Measurements from ENCODE around the gene SLC50A1. TPM values are rescaled to one million over a fixed set of nuclear protein-coding genes. Genes with fewer than 3 reads are reported as not detected.

SLC50A1 gene
- total and polyA plus RNA-seq, 9 of the 15 experiments (the other 6 are each of a cell fraction or from before 2014, with no cell fraction given), result 46.5 to 132 (median 91.9) TPM

DNA sequence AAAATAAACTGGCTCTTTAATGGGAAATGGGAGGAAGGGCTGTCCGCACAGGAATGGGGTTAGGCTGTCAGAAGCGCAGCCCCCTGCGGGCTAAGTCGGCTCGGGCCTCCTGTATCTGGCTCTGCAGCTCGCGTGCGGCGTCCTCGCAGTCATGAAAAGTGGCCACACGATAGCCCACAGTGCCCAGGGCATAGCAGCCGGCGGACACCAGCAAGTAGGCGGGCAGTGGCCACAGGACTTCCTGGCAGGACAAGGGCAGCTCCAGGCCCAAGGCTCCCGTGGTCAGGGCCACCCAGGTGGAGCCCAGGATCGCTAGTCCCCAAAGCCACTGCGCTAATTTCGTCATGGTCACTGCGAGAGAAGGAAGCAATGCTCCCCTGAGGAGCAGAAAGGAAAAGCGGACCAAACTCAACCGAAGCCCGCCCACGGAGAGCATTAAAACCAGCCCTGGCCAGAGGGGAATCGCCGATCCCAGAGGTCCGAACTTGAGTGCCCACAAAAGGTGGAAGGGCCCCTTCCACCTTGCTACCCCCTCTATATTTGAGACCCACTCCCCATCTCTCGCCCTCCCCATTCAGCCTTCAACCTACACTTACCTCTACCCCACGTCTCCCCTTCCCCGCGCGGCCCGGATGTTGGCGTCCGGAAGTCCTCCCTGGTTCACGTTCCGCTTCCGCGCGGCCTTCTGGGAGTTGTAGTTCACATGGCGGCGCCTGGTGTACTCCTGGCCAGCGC is 4.4 kb downstream of the SLC50A1 start, which contains the start of gene DPM3 (continued):
- TF ChIP-seq PCBP2 (IDR thresholded peaks at IDR 0.05; ENCODE audit: low read depth, low read length, poor library complexity, severe bottlenecking) (no peak), ELF2 (CRISPR knock-in tag; IDR thresholded peaks at IDR 0.05) (no peak; the same call in 1 of the 2 replicates), MIER1 (IDR thresholded peaks at IDR 0.05; ENCODE audit: low read depth) (no peak), CEBPB (tag; IDR thresholded peaks at IDR 0.05) (no peak), GATAD2A (IDR thresholded peaks at IDR 0.05) (no peak), ZNF232 (CRISPR knock-in tag; IDR thresholded peaks at IDR 0.05) (no peak), MBD2 (IDR thresholded peaks at IDR 0.05; ENCODE audit: borderline replicate concordance, low read depth) (peak; percentile 84), TEAD4 (IDR thresholded peaks at IDR 0.05; ENCODE audit: low read length) (no peak), TEAD4 (CRISPR knock-in tag; IDR thresholded peaks at IDR 0.05; ENCODE audit: borderline replicate concordance) (peak; percentile 28; the same call in 1 of the 2 replicates), FUS (optimal IDR thresholded peaks at IDR 0.05; ENCODE audit: low read depth, low read length) (no peak)
- TF ChIP-seq, protein P1, sequence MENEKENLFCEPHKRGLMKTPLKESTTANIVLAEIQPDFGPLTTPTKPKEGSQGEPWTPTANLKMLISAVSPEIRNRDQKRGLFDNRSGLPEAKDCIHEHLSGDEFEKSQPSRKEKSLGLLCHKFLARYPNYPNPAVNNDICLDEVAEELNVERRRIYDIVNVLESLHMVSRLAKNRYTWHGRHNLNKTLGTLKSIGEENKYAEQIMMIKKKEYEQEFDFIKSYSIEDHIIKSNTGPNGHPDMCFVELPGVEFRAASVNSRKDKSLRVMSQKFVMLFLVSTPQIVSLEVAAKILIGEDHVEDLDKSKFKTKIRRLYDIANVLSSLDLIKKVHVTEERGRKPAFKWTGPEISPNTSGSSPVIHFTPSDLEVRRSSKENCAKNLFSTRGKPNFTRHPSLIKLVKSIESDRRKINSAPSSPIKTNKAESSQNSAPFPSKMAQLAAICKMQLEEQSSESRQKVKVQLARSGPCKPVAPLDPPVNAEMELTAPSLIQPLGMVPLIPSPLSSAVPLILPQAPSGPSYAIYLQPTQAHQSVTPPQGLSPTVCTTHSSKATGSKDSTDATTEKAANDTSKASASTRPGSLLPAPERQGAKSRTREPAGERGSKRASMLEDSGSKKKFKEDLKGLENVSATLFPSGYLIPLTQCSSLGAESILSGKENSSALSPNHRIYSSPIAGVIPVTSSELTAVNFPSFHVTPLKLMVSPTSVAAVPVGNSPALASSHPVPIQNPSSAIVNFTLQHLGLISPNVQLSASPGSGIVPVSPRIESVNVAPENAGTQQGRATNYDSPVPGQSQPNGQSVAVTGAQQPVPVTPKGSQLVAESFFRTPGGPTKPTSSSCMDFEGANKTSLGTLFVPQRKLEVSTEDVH (IDR thresholded peaks at IDR 0.05; ENCODE audit: low read depth, partially characterized antibody), result peak; percentile 91
- TF ChIP-seq, protein P2, sequence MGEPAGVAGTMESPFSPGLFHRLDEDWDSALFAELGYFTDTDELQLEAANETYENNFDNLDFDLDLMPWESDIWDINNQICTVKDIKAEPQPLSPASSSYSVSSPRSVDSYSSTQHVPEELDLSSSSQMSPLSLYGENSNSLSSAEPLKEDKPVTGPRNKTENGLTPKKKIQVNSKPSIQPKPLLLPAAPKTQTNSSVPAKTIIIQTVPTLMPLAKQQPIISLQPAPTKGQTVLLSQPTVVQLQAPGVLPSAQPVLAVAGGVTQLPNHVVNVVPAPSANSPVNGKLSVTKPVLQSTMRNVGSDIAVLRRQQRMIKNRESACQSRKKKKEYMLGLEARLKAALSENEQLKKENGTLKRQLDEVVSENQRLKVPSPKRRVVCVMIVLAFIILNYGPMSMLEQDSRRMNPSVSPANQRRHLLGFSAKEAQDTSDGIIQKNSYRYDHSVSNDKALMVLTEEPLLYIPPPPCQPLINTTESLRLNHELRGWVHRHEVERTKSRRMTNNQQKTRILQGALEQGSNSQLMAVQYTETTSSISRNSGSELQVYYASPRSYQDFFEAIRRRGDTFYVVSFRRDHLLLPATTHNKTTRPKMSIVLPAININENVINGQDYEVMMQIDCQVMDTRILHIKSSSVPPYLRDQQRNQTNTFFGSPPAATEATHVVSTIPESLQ (CRISPR knock-in tag; IDR thresholded peaks at IDR 0.05), result peak; percentile 81; the same call in 1 of the 2 replicates
- TF ChIP-seq, protein P3, sequence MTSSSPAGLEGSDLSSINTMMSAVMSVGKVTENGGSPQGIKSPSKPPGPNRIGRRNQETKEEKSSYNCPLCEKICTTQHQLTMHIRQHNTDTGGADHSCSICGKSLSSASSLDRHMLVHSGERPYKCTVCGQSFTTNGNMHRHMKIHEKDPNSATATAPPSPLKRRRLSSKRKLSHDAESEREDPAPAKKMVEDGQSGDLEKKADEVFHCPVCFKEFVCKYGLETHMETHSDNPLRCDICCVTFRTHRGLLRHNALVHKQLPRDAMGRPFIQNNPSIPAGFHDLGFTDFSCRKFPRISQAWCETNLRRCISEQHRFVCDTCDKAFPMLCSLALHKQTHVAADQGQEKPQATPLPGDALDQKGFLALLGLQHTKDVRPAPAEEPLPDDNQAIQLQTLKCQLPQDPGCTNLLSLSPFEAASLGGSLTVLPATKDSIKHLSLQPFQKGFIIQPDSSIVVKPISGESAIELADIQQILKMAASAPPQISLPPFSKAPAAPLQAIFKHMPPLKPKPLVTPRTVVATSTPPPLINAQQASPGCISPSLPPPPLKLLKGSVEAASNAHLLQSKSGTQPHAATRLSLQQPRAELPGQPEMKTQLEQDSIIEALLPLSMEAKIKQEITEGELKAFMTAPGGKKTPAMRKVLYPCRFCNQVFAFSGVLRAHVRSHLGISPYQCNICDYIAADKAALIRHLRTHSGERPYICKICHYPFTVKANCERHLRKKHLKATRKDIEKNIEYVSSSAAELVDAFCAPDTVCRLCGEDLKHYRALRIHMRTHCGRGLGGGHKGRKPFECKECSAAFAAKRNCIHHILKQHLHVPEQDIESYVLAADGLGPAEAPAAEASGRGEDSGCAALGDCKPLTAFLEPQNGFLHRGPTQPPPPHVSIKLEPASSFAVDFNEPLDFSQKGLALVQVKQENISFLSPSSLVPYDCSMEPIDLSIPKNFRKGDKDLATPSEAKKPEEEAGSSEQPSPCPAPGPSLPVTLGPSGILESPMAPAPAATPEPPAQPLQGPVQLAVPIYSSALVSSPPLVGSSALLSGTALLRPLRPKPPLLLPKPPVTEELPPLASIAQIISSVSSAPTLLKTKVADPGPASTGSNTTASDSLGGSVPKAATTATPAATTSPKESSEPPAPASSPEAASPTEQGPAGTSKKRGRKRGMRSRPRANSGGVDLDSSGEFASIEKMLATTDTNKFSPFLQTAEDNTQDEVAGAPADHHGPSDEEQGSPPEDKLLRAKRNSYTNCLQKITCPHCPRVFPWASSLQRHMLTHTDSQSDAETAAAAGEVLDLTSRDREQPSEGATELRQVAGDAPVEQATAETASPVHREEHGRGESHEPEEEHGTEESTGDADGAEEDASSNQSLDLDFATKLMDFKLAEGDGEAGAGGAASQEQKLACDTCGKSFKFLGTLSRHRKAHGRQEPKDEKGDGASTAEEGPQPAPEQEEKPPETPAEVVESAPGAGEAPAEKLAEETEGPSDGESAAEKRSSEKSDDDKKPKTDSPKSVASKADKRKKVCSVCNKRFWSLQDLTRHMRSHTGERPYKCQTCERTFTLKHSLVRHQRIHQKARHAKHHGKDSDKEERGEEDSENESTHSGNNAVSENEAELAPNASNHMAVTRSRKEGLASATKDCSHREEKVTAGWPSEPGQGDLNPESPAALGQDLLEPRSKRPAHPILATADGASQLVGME (CRISPR knock-in tag; IDR thresholded peaks at IDR 0.05), result no peak

Data from K562 (cell line).